ENCODE results near the gene PWP2. TPM values are rescaled to one million over a fixed set of nuclear protein-coding genes. Genes with fewer than 3 reads are reported as not detected.
"Not testable (repeated sequence)": the region's sequence is repeated elsewhere in the genome, so short reads cannot be mapped to it uniquely, and the experiment has no call there.

The PWP2 gene
- total and polyA plus RNA-seq, 4 donors: 4.2 to 15.2 (median 5.3) TPM

- H3K4me1 ChIP-seq (ENCODE audit: control insufficient read depth, insufficient read depth, low read length); H3K4me3 ChIP-seq (ENCODE audit: low read depth, low read length); H3K27me3 ChIP-seq (ENCODE audit: control insufficient read depth, insufficient read depth, low read length); H3K27ac ChIP-seq (ENCODE audit: low read depth, low read length); DNase-seq (ENCODE audit: low read depth in 4 of 6, low spot score in 6 of 6); H3K36me3 ChIP-seq (ENCODE audit: control insufficient read depth, insufficient read depth, low read length); H3K9me3 ChIP-seq (ENCODE audit: control insufficient read depth, insufficient read depth, low read length): not testable (repeated sequence)
- no CpG with 5 or more reads among the region's 19 CpGs for WGBS (ENCODE audit: insufficient coverage)
Observed at GRCh38 chr21:44127827-44128226, 20.6 kb downstream of the PWP2 start.

DNA sequence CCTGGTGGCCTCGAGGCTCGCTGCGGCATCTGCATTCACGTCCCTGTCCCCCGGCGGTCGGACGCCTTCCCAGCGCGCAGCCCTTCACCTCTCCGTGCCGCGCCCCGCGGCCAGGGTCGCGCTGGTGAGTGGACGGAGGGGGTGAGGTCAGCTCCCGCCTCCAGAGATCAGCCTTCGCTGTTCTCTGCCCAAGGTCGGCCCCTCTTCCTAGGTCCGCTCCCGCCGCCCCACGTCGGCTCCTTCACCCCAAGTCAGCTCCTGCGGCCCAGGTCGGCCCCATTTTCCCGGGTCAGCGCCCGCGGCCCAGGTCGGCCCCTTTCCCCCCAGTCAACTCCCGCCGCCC, 26.5 kb downstream of the PWP2 start:
- no CpG with 5 or more reads among the region's 35 CpGs for WGBS (ENCODE audit: insufficient coverage)

DNA sequence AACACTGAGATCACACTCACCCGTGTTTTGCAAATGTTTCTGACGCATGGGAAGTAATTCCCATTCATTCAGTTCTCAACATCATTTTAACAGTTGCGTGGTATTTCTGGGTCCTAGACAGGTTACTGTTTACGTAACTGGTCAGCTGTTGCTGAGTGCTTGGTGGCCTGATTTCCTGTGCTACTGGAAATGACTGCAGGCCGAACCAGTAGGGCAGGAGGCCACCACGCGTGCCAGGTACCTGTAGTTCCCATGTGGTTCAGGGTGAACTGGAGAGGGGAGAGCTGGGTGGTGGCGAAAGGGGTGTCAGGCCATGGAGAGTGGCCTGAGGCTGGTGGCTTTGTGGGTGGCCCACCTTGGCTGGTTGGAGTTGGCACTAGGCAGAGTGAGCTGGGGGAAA, 27.5 kb downstream of the PWP2 start:
- H3K27me3 ChIP-seq (ENCODE audit: control insufficient read depth, insufficient read depth, low read length); DNase-seq (ENCODE audit: low read depth in 4 of 6, low spot score in 6 of 6); H3K4me1 ChIP-seq (ENCODE audit: control insufficient read depth, insufficient read depth, low read length); H3K9me3 ChIP-seq (ENCODE audit: control insufficient read depth, insufficient read depth, low read length); H3K4me3 ChIP-seq (ENCODE audit: low read depth, low read length); H3K27ac ChIP-seq (ENCODE audit: low read depth, low read length); H3K36me3 ChIP-seq (ENCODE audit: control insufficient read depth, insufficient read depth, low read length): not testable (repeated sequence)
- no CpG with 5 or more reads among the region's 8 CpGs for WGBS (ENCODE audit: insufficient coverage)

More for the DNA sequence above, 26.5 kb downstream of the PWP2 start:
- H3K4me1 ChIP-seq (ENCODE audit: control insufficient read depth, insufficient read depth, low read length); H3K27ac ChIP-seq (ENCODE audit: low read depth, low read length); H3K9me3 ChIP-seq (ENCODE audit: control insufficient read depth, insufficient read depth, low read length); H3K27me3 ChIP-seq (ENCODE audit: control insufficient read depth, insufficient read depth, low read length); DNase-seq (ENCODE audit: low read depth in 4 of 6, low spot score in 6 of 6); H3K36me3 ChIP-seq (ENCODE audit: control insufficient read depth, insufficient read depth, low read length): not testable (repeated sequence)
- peak overlapping the region; percentile 29 for H3K4me3 ChIP-seq (ENCODE audit: low read depth, low read length)

DNA sequence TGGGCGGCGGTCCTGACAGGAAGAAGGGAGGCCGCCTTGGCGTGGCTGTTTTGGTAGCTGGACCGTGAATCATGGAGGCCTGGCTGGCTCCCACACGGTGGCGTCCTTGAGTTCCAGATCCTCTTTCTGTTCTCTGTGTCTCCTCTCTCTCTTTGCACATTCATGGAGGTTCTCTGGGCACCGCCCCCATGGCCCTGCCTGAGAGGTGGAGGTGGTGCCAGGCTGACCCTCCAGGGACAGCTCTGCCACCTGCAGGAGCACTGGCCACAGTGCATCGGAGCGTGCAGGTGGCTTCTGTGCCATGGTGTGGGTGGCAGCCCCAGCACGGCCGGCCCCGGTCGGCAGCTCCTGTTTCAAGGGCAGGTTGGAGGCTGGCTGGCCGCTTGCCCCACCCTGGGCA, 30.8 kb downstream of the PWP2 start:
- not testable (repeated sequence) for H3K9me3 ChIP-seq (ENCODE audit: control insufficient read depth, insufficient read depth, low read length); H3K27ac ChIP-seq (ENCODE audit: low read depth, low read length); H3K4me1 ChIP-seq (ENCODE audit: control insufficient read depth, insufficient read depth, low read length); DNase-seq (ENCODE audit: low read depth in 4 of 6, low spot score in 6 of 6); H3K4me3 ChIP-seq (ENCODE audit: low read depth, low read length); H3K27me3 ChIP-seq (ENCODE audit: control insufficient read depth, insufficient read depth, low read length); H3K36me3 ChIP-seq (ENCODE audit: control insufficient read depth, insufficient read depth, low read length)
- WGBS (ENCODE audit: insufficient coverage): no CpG with 5 or more reads among the region's 15 CpGs

DNA sequence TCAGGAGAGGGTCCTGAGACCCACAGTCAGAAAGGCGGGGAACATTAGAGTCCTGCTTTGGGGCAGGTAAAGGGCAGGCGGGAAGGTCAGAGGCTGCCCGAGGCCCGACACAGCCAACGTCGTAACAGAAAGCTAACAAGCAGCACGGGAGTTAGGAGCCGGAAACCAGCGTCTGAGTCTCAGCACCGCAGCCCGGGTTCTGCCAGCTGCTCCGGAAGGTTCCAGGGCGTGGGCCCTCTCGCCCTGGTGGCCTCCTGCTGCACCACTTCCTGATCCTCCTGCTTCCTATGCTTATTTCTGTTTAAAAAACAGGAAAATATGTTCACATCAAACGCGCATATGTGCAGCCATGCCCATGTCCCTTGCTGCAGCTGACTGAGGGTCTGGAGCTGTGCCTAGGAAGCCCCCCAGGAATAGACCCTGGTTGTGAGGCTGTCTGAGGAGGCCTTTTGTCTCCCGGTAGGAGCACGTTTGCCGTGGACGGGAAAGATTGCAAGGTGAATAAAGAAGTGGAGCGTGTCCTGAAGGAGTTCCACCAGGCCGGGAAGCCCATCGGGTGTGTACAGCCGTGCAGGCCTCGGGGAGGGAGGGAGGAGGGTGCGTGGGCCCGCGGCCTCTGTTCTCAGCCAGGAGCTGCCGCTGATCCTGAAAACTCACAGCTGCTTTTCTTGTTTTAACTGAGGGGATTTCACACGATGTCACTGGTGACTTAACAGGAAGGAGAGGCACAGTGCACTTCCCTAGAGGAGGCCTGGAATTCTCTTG, 32.8 kb downstream of the PWP2 start:
- H3K36me3 ChIP-seq (ENCODE audit: control insufficient read depth, insufficient read depth, low read length); H3K9me3 ChIP-seq (ENCODE audit: control insufficient read depth, insufficient read depth, low read length); H3K4me3 ChIP-seq (ENCODE audit: low read depth, low read length); H3K27me3 ChIP-seq (ENCODE audit: control insufficient read depth, insufficient read depth, low read length); H3K27ac ChIP-seq (ENCODE audit: low read depth, low read length); H3K4me1 ChIP-seq (ENCODE audit: control insufficient read depth, insufficient read depth, low read length); DNase-seq (ENCODE audit: low read depth in 4 of 6, low spot score in 6 of 6): not testable (repeated sequence)
- no CpG with 5 or more reads among the region's 30 CpGs for WGBS (ENCODE audit: insufficient coverage)

DNA sequence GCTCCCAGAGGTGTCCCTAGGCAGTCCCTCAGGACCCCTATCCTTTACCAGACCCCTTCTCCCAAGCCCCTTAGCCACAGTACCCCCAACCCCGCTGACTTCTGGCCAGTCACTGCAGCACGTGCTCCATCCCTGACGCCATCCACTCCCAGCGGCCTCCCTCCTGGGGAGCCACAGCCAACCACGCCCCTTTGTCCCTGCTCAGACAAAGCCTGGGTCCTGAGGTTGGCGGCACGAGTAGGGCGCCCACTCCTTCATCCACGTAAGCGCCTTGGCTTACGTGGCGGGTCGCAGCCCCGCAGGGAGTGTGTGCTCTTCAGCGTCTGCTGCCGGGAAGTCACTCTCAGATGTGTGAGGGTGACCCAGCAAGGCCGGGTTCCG, 33.3 kb downstream of the PWP2 start:
- H3K27ac ChIP-seq (ENCODE audit: low read depth, low read length); H3K4me1 ChIP-seq (ENCODE audit: control insufficient read depth, insufficient read depth, low read length); H3K9me3 ChIP-seq (ENCODE audit: control insufficient read depth, insufficient read depth, low read length); H3K27me3 ChIP-seq (ENCODE audit: control insufficient read depth, insufficient read depth, low read length); H3K36me3 ChIP-seq (ENCODE audit: control insufficient read depth, insufficient read depth, low read length); H3K4me3 ChIP-seq (ENCODE audit: low read depth, low read length); DNase-seq (ENCODE audit: low read depth in 4 of 6, low spot score in 6 of 6): not testable (repeated sequence)
- no CpG with 5 or more reads among the region's 18 CpGs for WGBS (ENCODE audit: insufficient coverage)

DNA sequence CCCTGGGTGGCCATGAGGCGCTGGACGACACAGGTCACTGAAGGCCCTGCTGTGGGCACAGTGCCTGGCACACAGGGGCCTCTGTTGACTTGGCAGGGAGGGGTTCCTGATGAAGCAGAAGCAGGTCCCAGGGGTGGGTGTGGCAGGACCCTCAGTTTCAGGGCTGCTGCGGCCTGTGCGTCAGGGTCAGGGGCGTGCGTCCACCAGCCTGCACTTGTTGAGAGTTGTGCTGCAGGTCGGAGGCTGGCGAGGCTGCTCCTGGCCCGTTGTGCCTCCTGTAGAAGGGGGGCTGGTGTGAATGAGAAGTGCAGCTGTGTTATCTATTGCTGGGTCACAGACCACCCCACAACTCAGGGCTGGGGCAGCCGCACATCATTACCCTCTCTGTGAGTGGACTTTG, 35.3 kb downstream of the PWP2 start:
- H3K27ac ChIP-seq (ENCODE audit: low read depth, low read length); H3K36me3 ChIP-seq (ENCODE audit: control insufficient read depth, insufficient read depth, low read length); H3K9me3 ChIP-seq (ENCODE audit: control insufficient read depth, insufficient read depth, low read length); H3K4me3 ChIP-seq (ENCODE audit: low read depth, low read length); H3K27me3 ChIP-seq (ENCODE audit: control insufficient read depth, insufficient read depth, low read length); H3K4me1 ChIP-seq (ENCODE audit: control insufficient read depth, insufficient read depth, low read length); DNase-seq (ENCODE audit: low read depth in 4 of 6, low spot score in 6 of 6): not testable (repeated sequence)
- no CpG with 5 or more reads among the region's 10 CpGs for WGBS (ENCODE audit: insufficient coverage)

DNA sequence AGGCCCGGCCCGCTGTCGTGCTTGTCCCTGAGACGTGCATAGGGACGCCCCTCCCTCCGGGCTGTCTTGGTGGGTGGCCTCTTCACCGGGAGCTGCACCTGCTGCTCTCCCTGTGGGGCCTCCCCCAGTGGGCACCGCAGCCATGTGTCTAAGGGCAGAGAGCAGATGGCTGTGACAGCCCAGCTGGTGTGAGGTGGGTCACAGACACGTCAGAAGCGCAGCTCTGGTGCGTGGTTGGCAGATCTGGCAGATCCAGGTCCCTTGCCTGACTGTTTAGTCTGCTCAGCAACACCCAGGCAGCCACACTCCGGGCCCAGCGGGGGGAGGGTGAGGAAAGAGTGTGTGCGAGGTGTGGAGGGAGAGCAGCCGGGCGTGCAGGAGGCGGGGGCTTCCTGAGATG, 36.2 kb downstream of the PWP2 start:
- H3K4me1 ChIP-seq (ENCODE audit: control insufficient read depth, insufficient read depth, low read length); H3K4me3 ChIP-seq (ENCODE audit: low read depth, low read length); H3K27me3 ChIP-seq (ENCODE audit: control insufficient read depth, insufficient read depth, low read length); H3K27ac ChIP-seq (ENCODE audit: low read depth, low read length); H3K9me3 ChIP-seq (ENCODE audit: control insufficient read depth, insufficient read depth, low read length); H3K36me3 ChIP-seq (ENCODE audit: control insufficient read depth, insufficient read depth, low read length); DNase-seq (ENCODE audit: low read depth in 4 of 6, low spot score in 6 of 6): not testable (repeated sequence)
- WGBS (ENCODE audit: insufficient coverage): no CpG with 5 or more reads among the region's 17 CpGs

- not testable (repeated sequence) for H3K27ac ChIP-seq (ENCODE audit: low read depth, low read length); H3K27me3 ChIP-seq (ENCODE audit: control insufficient read depth, insufficient read depth, low read length); DNase-seq (ENCODE audit: low read depth in 4 of 6, low spot score in 6 of 6); H3K4me3 ChIP-seq (ENCODE audit: low read depth, low read length); H3K9me3 ChIP-seq (ENCODE audit: control insufficient read depth, insufficient read depth, low read length); H3K4me1 ChIP-seq (ENCODE audit: control insufficient read depth, insufficient read depth, low read length); H3K36me3 ChIP-seq (ENCODE audit: control insufficient read depth, insufficient read depth, low read length)
- no CpG with 5 or more reads among the region's 8 CpGs for WGBS (ENCODE audit: insufficient coverage)
Observed at GRCh38 chr21:44143996-44144395, 36.8 kb downstream of the PWP2 start.

GRCh38 chr21:44144784-44145602, 37.8 kb downstream of the PWP2 start:
- no CpG with 5 or more reads among the region's 22 CpGs for WGBS (ENCODE audit: insufficient coverage)
- not testable (repeated sequence) for H3K9me3 ChIP-seq (ENCODE audit: control insufficient read depth, insufficient read depth, low read length); H3K27ac ChIP-seq (ENCODE audit: low read depth, low read length); H3K27me3 ChIP-seq (ENCODE audit: control insufficient read depth, insufficient read depth, low read length); DNase-seq (ENCODE audit: low read depth in 4 of 6, low spot score in 6 of 6); H3K4me1 ChIP-seq (ENCODE audit: control insufficient read depth, insufficient read depth, low read length); H3K4me3 ChIP-seq (ENCODE audit: low read depth, low read length); H3K36me3 ChIP-seq (ENCODE audit: control insufficient read depth, insufficient read depth, low read length)

Data from spinal cord (tissue), 10 donors.